GM23248 (cell line): Measurements from ENCODE around the gene CXorf51B. TPM values are rescaled to one million over a fixed set of nuclear protein-coding genes. Genes with fewer than 3 reads are reported as not detected.
"Not testable (repeated sequence)": the region's sequence is repeated elsewhere in the genome, so short reads cannot be mapped to it uniquely, and the experiment has no call there.

Source experiments
- DNase-seq: peaks from one replicate; pipeline ENCODE4 v3.0.0-alpha.2; 2015
- H2AFZ ChIP-seq: fragments of 200-600 bp; sonication (generic); 2 replicates; pipeline ENCODE4 v1.6.1; 2016; ENCODE audit warnings: antibody characterized with exemption
- H3F3A ChIP-seq: fragments of 200-600 bp; sonication (generic); 2 replicates; pipeline ENCODE4 v1.6.1; 2016; ENCODE audit warnings: mild to moderate bottlenecking, antibody characterized with exemption, mixed run types; ENCODE audit not compliant: insufficient read depth
- H3K27ac ChIP-seq: fragments of 200-600 bp; sonication (generic); 2 replicates; pipeline ENCODE4 v1.5.1; 2016; ENCODE audit warnings: mild to moderate bottlenecking
- H3K27me3 ChIP-seq: fragments of 200-600 bp; sonication (generic); replicated peaks from 2 replicates; pipeline ENCODE4 v1.6.1; 2016; ENCODE audit warnings: mild to moderate bottlenecking; ENCODE audit not compliant: insufficient read depth
- H3K36me3 ChIP-seq: fragments of 200-600 bp; sonication (generic); 2 replicates; pipeline ENCODE4 v1.6.1; 2016; ENCODE audit warnings: low read depth, mild to moderate bottlenecking
- H3K4me1 ChIP-seq: fragments of 200-600 bp; sonication (generic); 2 replicates; pipeline ENCODE4 v1.6.1; 2016; ENCODE audit warnings: mild to moderate bottlenecking; ENCODE audit not compliant: insufficient read depth
- H3K4me2 ChIP-seq: fragments of 200-600 bp; sonication (generic); one replicate; pipeline ENCODE4 v1.6.1; 2016; ENCODE audit warnings: mild to moderate bottlenecking; ENCODE audit not compliant: unreplicated experiment
- H3K4me3 ChIP-seq: fragments of 200-600 bp; sonication (generic); 2 replicates; pipeline ENCODE4 v1.5.1; 2016; ENCODE audit warnings: mild to moderate bottlenecking
- H3K79me2 ChIP-seq: fragments of 200-600 bp; sonication (generic); 2 replicates; pipeline ENCODE4 v1.6.1; 2016; ENCODE audit warnings: mild to moderate bottlenecking; ENCODE audit not compliant: insufficient read depth
- H3K9ac ChIP-seq: fragments of 200-600 bp; sonication (generic); 2 replicates; pipeline ENCODE4 v1.6.1; 2016; ENCODE audit warnings: mild to moderate bottlenecking
- H3K9me2 ChIP-seq: fragments of 200-600 bp; sonication (generic); 2 replicates; pipeline ENCODE4 v1.6.1; 2016; ENCODE audit warnings: mixed run types, mild to moderate bottlenecking, moderate library complexity; ENCODE audit not compliant: insufficient read depth
- H3K9me3 ChIP-seq: fragments of 200-600 bp; sonication (generic); one replicate; pipeline ENCODE4 v1.6.1; 2017; ENCODE audit warnings: low read depth
- H4K20me1 ChIP-seq: fragments of 200-600 bp; sonication (generic); 2 replicates; pipeline ENCODE4 v1.6.0; 2016; ENCODE audit not compliant: insufficient read depth
- EZH2 ChIP-seq: fragments of 200-600 bp; sonication (generic); IDR thresholded peaks from 2 replicates; pipeline ENCODE4 v1.6.1; 2018; ENCODE audit warnings: antibody characterized with exemption, mild to moderate bottlenecking; ENCODE audit not compliant: insufficient read depth, poor library complexity, severe bottlenecking
- EZH2phosphoT487 ChIP-seq: fragments of 200-600 bp; sonication (generic); IDR thresholded peaks from 2 replicates; pipeline ENCODE4 v1.6.1; 2018; ENCODE audit warnings: antibody characterized with exemption, moderate library complexity, mild to moderate bottlenecking, low read depth; ENCODE audit not compliant: insufficient read depth
- WGBS, 2 experiments: methylation state at CpG; one replicate each; pipeline ENCODE4 v1.1.6; 2015 to 2017; ENCODE audit warnings: low lambda C conversion rate in 2 of 2, low coverage in 1 of 2; ENCODE audit errors: missing lambda C conversion rate in 2 of 2; 5-methylcytosine and 5-hydroxymethylcytosine counted together
- in situ Hi-C: fragments of 300-500 bp; cut with MboI; formaldehyde crosslinking; loops from 2 replicates; pipeline ENCODE4 v1.15.0; 2020
- polyA plus RNA-seq: library from polyadenylated mRNA; unstranded; fragments of >200 nt; fragmentation: Nextera tagmentation; extraction: Ambion mirVana; gene quantifications from 2 replicates; pipeline ENCODE4 v1.2.1, GENCODE V29; 2016
- total RNA-seq: library from RNA; depleted of rRNA; stranded (reverse); fragments of >200 nt; shearing (Covaris generic); gene quantifications from 2 replicates; pipeline ENCODE4 v1.2.3, GENCODE V29; 2014; rRNA removed

Gene CXorf51B
- not detected in 2 replicates for total RNA-seq
- polyA plus RNA-seq, result not detected in 2 replicates

DNA sequence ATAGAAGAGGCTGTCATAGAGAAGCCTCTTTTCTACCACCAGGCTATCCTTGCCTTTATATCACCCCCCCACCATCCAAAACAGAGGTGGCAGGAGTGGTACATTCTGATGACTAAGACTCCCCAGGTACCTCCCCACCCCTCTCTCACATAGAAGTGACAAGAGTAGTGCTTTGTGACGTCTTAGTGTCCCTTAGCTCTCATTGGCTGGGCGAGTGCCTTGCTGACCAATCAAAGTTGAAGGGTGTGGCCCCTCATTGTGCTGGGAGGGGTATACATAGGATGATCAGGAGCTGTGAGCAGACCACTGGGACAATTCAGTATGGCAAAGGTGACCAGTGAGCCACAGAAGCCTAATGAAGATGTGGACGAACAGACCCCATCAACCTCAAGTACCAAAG is at the start of gene CXorf51B:
Gene CXorf51B, plus strand, starts transcription at position 301 of the 400 bp plus-strand sequence. Its CDS starts 21 bp downstream, at position 322.
- H3K4me2 ChIP-seq, DNase-seq, H3K9ac ChIP-seq, H3F3A ChIP-seq, H4K20me1 ChIP-seq, H3K4me1 ChIP-seq, in situ Hi-C loops, H3K9me2 ChIP-seq, H3K27me3 ChIP-seq, H2AFZ ChIP-seq, H3K79me2 ChIP-seq, H3K27ac ChIP-seq, H3K9me3 ChIP-seq, H3K4me3 ChIP-seq, H3K36me3 ChIP-seq: not testable (repeated sequence)
- WGBS, 2 experiments, result no CpG with 5 or more reads among the region's 3 CpGs

DNA sequence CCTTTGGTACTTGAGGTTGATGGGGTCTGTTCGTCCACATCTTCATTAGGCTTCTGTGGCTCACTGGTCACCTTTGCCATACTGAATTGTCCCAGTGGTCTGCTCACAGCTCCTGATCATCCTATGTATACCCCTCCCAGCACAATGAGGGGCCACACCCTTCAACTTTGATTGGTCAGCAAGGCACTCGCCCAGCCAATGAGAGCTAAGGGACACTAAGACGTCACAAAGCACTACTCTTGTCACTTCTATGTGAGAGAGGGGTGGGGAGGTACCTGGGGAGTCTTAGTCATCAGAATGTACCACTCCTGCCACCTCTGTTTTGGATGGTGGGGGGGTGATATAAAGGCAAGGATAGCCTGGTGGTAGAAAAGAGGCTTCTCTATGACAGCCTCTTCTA is 5.1 kb downstream of the CXorf51B start, which contains the start of gene CXorf51A:
Gene CXorf51A, minus strand, starts transcription at position 101 of the 400 bp plus-strand sequence. Its CDS starts 21 bp downstream, at position 80.
- DNase-seq, H3K4me3 ChIP-seq, H3K9me3 ChIP-seq, H3K9ac ChIP-seq, H3K27me3 ChIP-seq, H2AFZ ChIP-seq, H3K9me2 ChIP-seq, H3K27ac ChIP-seq, H3K36me3 ChIP-seq, H3K4me1 ChIP-seq, in situ Hi-C loops, H4K20me1 ChIP-seq, H3K4me2 ChIP-seq, H3K79me2 ChIP-seq, H3F3A ChIP-seq: not testable (repeated sequence)
- WGBS, 2 experiments, result no CpG with 5 or more reads among the region's 3 CpGs

- no peak overlapping the region for H3K27ac ChIP-seq
- no peak overlapping the region for H3K4me2 ChIP-seq
- H3K4me1 ChIP-seq, result no peaks in the 10 kb centered on the region
- TF ChIP-seq EZH2, result no peak
- no peak for TF ChIP-seq EZH2phosphoT487
- DNase-seq, result no peak
- in situ Hi-C loops, result no loop called here
- 29% methylated on average over 3 to 4 of the region's 4 CpGs for WGBS, 2 experiments
- no peak overlapping the region for H3K4me3 ChIP-seq
- no peaks in the 10 kb centered on the region for H3K9me3 ChIP-seq
- H3K36me3 ChIP-seq, result no peaks in the 10 kb centered on the region
- no peaks in the 10 kb centered on the region for H3K9me2 ChIP-seq
- no peak overlapping the region for H2AFZ ChIP-seq
- H3K9ac ChIP-seq, result no peak overlapping the region
- no peaks in the 10 kb centered on the region for H3K79me2 ChIP-seq
- H3K27me3 ChIP-seq, result no peaks in the 10 kb centered on the region
- H3F3A ChIP-seq, result no peaks in the 10 kb centered on the region
- H4K20me1 ChIP-seq, result no peaks in the 10 kb centered on the region
Observed at GRCh38 chrX:146831994-146832393, 22.4 kb downstream of the CXorf51B start.

DNA sequence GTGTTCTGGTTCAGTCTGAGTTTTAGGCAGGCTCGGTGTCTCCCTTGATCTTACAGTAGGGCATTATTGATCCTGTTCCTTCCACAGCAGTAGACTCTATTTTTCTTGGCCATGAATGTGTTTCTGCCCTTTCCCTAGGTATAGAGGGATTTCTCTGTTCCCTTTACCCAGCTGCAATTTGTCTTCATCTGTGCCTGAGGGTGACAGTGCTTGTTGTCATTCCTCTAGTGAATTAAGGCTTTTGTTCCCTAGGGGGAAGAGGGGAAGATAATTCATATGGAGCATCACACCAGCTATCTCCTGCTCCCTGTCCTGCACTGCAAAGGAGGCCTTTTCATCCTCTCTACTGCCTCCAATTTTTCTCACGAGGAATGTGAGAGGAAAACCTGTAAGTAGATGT is 44.7 kb downstream of the CXorf51B start:
- Histone ChIP-seq H3K9ac (no peak overlapping the region), H2AFZ (no peak overlapping the region), H3K79me2 (no peaks in the 10 kb centered on the region), H3F3A (no peaks in the 10 kb centered on the region), H3K27ac (no peak overlapping the region), H4K20me1 (no peaks in the 10 kb centered on the region), H3K4me2 (no peak overlapping the region), H3K4me1 (no peaks in the 10 kb centered on the region), H3K9me3 (no peaks in the 10 kb centered on the region), H3K9me2 (no peaks in the 10 kb centered on the region), H3K4me3 (no peak overlapping the region), H3K36me3 (no peaks in the 10 kb centered on the region), H3K27me3 (no peaks in the 10 kb centered on the region)
- TF ChIP-seq EZH2phosphoT487, result no peak
- no peak for TF ChIP-seq EZH2
- DNase-seq, result no peak
- in situ Hi-C loops, result no loop called here
- WGBS, 2 experiments, result 14 to 20% methylated on average over 2 of the region's 2 CpGs

Other genes starting within 250 kb of the CXorf51B start
- not detected in 2 replicates for gene CXorf51A, start 5.0 kb downstream of the CXorf51B start, total RNA-seq
- not detected in 2 replicates for gene CXorf51A, start 5.0 kb downstream of the CXorf51B start, polyA plus RNA-seq